Type B pancreatic cell (in vitro differentiated cells): Measurements from ENCODE around the gene MCFD2. TPM values are rescaled to one million over a fixed set of nuclear protein-coding genes. Genes with fewer than 3 reads are reported as not detected.
"Not testable (repeated sequence)": the region's sequence is repeated elsewhere in the genome, so short reads cannot be mapped to it uniquely, and the experiment has no call there.

Experiments used
- DNase-seq: peaks from one replicate; pipeline ENCODE4 v3.0.0; 2021; ENCODE audit warnings: mixed read lengths; ENCODE audit not compliant: unreplicated experiment; ENCODE audit errors: extremely low spot score
- H3K27ac Mint-ChIP-seq: 2 replicates; pipeline ENCODE4 v1.8.0; 2021; ENCODE audit warnings: mild to moderate bottlenecking, mixed read lengths
- H3K27me3 Mint-ChIP-seq: 2 replicates; pipeline ENCODE4 v1.8.0; 2021; ENCODE audit warnings: mixed read lengths
- H3K36me3 Mint-ChIP-seq: 2 replicates; pipeline ENCODE4 v1.8.0; 2021; ENCODE audit warnings: mixed read lengths
- H3K4me1 Mint-ChIP-seq: one replicate; pipeline ENCODE4 v1.8.0; 2021; ENCODE audit warnings: mixed read lengths; ENCODE audit not compliant: unreplicated experiment
- H3K4me3 Mint-ChIP-seq: 2 replicates; pipeline ENCODE4 v1.8.0; 2021; ENCODE audit warnings: mild to moderate bottlenecking, mixed read lengths
- H3K9me3 Mint-ChIP-seq: 2 replicates; pipeline ENCODE4 v1.8.0; 2021; ENCODE audit warnings: mixed read lengths
- total RNA-seq: library from RNA; stranded (reverse); gene quantifications from 2 replicates; pipeline ENCODE4 v1.2.1, GENCODE V29; 2021; ENCODE audit warnings: low replicate concordance
- TF ChIP-seq, protein P1 (sequence below): fragments of 200-600 bp; sonication (generic); conservative IDR thresholded peaks from 2 replicates; pipeline ENCODE4 v1.5.0; 2021; ENCODE audit warnings: antibody characterized with exemption, mild to moderate bottlenecking

The MCFD2 gene
- total RNA-seq, 1 donor from 2014 or later = 72.4 TPM

DNA sequence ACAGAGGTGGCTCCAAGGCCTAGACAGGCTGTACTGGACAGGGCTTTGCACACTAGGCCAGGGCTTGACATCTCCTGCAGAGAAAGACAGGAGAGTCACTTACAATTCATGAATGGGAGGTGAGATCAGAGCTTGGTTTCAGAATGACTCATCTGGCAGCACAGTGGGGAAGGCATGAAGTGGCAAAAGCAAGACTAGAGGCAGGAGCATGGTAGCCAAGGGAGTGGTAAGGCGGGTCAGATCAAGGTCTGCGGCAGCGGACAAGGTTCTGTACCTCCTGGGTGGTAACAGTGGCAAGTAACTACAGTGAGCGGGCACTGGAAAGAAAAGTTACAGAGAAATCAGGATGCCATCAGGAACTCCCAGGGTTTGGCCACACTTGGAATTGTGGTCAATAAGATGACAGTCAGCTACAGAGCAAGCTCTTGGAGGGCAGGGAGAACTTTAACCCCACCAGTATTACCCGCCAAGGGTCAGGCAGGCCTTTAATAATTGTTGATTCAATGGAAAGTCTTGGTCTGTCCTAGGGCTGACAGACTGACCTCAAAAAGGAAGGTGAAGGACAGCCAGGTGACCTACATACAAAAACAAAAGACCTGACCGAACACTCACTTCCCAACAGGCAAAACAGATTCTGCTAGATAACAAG lies 5.7 kb downstream of the MCFD2 start:
- Mint-ChIP-seq H3K36me3 (peaks cover 36% of the 10 kb centered on the region), H3K4me1 (peaks cover 18% of the 10 kb centered on the region), H3K27ac (peak overlapping the region; percentile 69), H3K4me3 (peak overlapping the region; percentile 1), H3K9me3 (no peaks in the 10 kb centered on the region), H3K27me3 (no peaks in the 10 kb centered on the region)
- TF ChIP-seq, protein P1, sequence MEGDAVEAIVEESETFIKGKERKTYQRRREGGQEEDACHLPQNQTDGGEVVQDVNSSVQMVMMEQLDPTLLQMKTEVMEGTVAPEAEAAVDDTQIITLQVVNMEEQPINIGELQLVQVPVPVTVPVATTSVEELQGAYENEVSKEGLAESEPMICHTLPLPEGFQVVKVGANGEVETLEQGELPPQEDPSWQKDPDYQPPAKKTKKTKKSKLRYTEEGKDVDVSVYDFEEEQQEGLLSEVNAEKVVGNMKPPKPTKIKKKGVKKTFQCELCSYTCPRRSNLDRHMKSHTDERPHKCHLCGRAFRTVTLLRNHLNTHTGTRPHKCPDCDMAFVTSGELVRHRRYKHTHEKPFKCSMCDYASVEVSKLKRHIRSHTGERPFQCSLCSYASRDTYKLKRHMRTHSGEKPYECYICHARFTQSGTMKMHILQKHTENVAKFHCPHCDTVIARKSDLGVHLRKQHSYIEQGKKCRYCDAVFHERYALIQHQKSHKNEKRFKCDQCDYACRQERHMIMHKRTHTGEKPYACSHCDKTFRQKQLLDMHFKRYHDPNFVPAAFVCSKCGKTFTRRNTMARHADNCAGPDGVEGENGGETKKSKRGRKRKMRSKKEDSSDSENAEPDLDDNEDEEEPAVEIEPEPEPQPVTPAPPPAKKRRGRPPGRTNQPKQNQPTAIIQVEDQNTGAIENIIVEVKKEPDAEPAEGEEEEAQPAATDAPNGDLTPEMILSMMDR = no peak
- no peak for DNase-seq

DNA sequence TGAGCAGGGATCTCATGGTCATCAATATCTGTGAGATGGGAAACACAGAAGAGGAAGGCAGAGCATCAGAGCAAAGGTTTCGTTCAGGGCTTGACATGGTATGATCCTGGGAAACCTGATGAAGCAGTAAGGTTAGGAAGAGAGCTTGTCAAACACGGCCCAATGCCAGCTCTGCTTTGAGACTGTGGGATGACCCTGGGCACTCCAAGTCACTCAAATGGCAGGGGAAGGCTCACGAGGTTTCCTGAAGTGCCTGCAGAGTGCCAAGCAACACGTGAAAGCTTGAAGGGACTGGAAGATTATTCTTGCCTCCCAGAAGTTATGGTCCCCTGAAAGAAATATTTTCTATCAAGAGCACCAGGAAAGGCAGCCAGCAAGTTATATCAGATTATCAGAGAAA lies 6.5 kb downstream of the MCFD2 start:
- TF ChIP-seq, protein P1 = no peak
- no peak overlapping the region for H3K4me3 Mint-ChIP-seq
- no peaks in the 10 kb centered on the region for H3K27me3 Mint-ChIP-seq
- no peak for DNase-seq
- H3K36me3 Mint-ChIP-seq = peaks cover 41% of the 10 kb centered on the region
- peaks cover 12% of the 10 kb centered on the region for H3K4me1 Mint-ChIP-seq
- H3K27ac Mint-ChIP-seq = no peak overlapping the region
- no peaks in the 10 kb centered on the region for H3K9me3 Mint-ChIP-seq

DNA sequence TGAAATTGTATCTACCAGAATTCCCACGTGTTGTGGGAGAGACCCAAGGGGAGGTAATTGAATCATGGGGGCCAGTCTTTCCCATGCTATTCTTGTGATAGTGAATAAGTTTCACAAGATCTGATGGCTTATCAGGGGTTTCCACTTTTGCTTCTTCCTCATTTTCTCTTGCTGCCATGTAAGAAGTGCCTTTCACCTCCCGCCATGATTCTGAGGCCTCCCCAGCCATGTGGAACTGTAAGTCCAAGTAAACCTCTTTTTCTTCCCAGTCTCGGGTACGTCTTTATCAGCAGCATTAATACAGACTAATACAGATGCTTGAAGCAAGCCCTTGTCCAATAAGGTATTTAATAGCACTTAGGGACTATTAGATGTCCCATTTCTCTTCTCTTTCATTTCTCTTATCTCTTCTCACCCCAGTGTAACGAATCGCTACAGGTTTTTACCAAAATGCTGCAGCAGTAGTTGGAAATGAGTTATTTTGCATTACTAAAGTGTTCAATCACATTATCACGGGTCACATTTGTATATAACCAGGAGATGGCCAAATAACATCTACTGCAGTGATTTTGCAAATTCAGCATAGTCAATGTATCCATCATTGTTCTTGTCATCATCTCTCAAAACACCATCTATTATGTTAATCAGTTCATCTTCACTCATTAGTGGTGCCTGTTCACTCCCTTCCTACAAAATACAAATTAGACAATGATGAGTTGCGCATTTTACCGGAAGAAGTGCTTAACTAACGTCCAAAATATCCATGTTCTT lies 10.5 kb downstream of the MCFD2 start:
- not testable (repeated sequence) for H3K9me3 Mint-ChIP-seq, H3K4me3 Mint-ChIP-seq, H3K4me1 Mint-ChIP-seq, H3K27ac Mint-ChIP-seq, DNase-seq, H3K27me3 Mint-ChIP-seq
- H3K36me3 Mint-ChIP-seq = peaks cover 42% of the 10 kb centered on the region

DNA sequence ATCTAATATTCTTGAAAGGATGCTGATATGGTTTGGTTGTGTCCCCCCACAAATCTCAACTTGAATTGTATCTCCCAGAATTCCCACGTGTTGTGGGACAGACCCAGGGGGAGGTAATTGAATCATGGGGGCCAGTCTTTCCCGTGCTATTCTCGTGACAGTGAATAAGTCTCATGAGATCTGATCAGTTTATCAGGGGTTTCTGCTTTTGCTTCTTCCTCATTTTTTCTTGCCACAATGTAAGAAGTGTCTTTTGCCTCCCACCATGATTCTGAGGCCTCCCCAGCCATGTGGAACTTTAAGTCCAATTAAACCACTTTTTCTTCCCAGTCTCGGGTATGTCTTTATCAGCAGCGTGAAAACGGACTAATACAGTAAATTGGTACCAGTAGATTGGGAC lies 12.6 kb downstream of the MCFD2 start:
- H3K27me3 Mint-ChIP-seq, H3K27ac Mint-ChIP-seq, H3K4me1 Mint-ChIP-seq, H3K4me3 Mint-ChIP-seq, H3K9me3 Mint-ChIP-seq, DNase-seq: not testable (repeated sequence)
- peaks cover 29% of the 10 kb centered on the region for H3K36me3 Mint-ChIP-seq

DNA sequence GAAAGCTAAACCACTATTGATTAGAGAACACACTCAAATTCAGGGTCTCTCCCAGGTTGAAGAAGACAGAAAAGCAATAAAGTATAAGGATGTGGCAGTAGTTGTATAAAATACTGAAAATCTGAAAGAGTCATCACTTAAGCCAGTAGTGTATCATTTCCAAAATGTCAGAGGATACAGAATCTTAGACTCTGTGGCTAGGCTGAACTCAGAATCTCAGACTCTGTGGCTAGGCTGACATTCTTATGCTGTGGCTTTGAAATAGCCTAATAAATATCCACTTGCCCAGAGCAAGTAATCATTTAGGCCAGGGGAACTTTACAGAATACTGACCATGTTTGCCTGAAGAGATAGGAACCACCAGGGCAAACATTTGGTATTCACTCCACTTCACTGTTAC lies 13.1 kb downstream of the MCFD2 start:
- H3K9me3 Mint-ChIP-seq = no peaks in the 10 kb centered on the region
- H3K27me3 Mint-ChIP-seq = no peaks in the 10 kb centered on the region
- H3K4me1 Mint-ChIP-seq = no peaks in the 10 kb centered on the region
- no peak overlapping the region for H3K27ac Mint-ChIP-seq
- H3K4me3 Mint-ChIP-seq = no peak overlapping the region
- TF ChIP-seq, protein P1 = no peak
- DNase-seq = no peak
- H3K36me3 Mint-ChIP-seq = peaks cover 26% of the 10 kb centered on the region

DNA sequence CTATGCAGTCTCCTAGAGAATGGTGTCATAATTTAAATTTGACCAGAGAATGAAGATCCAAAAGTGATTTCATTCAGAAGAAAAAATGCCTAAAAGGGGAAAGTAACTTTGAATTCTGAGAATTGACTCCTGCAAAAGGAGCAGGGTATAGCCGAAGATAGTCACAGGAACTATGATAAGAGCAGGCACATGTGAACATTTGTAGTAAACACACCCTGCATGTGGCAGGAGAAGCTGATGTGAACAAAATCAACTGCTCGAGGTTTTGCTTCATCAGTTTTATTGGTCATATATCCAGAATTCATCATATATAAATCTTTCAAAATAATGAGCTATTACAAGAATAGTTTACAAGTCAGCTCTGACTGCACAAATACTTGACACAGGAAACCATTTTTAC lies 14.0 kb downstream of the MCFD2 start:
- H3K27me3 Mint-ChIP-seq = no peaks in the 10 kb centered on the region
- H3K4me3 Mint-ChIP-seq = no peak overlapping the region
- TF ChIP-seq, protein P1 = no peak
- no peaks in the 10 kb centered on the region for H3K9me3 Mint-ChIP-seq
- no peak overlapping the region for H3K27ac Mint-ChIP-seq
- no peak for DNase-seq
- H3K36me3 Mint-ChIP-seq = peaks cover 26% of the 10 kb centered on the region
- H3K4me1 Mint-ChIP-seq = no peaks in the 10 kb centered on the region
